Adrenal gland (tissue), 5 donors: ENCODE results near the gene SCAPER.
"Not testable (repeated sequence)": the region's sequence is repeated elsewhere in the genome, so short reads cannot be mapped to it uniquely, and the experiment has no call there.

Source experiments
- POLR2A ChIP-seq, 2 donors: fragments of 450-650 bp; IDR thresholded peaks; one replicate each; pipeline ENCODE4 v1.6.1; 2017; ENCODE audit warnings: antibody characterized with exemption in 2 of 2, mild to moderate bottlenecking in 2 of 2, moderate library complexity in 1 of 2
- TF ChIP-seq, protein P1 (sequence below), 6 experiments: fragments of 450-650 bp in 4 of 6; fragments of 200-600 bp in 2 of 6; sonication (generic) in 1 of 6; IDR thresholded peaks; 1 replicate in 5 of 6; 2 replicates in 1 of 6; pipeline versions ENCODE4 v1.5.1 to v1.8.0; 2016 to 2021; ENCODE audit warnings: antibody characterized with exemption in 6 of 6, mild to moderate bottlenecking in 2 of 6, moderate library complexity in 1 of 6
- donor health status: DM: no; HTN: no; CAD: no.

DNA sequence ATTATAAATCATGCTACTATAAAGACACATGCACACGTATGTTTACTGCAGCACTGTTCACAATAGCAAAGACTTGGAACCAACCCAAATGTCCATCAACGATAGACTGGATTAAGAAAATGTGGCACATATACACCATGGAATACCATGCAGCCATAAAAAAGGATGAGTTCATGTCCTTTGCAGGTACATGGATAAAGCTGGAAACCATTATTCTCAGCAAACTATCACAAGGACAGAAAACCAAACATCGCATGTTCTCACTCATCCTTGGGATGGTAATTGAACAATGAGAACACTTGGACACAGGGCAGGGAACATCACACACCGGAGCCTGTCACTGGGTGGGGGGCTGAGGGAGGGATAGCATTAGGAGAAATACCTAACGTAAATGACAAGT, 12.3 kb downstream of the SCAPER start:
- TF ChIP-seq, protein P1, sequence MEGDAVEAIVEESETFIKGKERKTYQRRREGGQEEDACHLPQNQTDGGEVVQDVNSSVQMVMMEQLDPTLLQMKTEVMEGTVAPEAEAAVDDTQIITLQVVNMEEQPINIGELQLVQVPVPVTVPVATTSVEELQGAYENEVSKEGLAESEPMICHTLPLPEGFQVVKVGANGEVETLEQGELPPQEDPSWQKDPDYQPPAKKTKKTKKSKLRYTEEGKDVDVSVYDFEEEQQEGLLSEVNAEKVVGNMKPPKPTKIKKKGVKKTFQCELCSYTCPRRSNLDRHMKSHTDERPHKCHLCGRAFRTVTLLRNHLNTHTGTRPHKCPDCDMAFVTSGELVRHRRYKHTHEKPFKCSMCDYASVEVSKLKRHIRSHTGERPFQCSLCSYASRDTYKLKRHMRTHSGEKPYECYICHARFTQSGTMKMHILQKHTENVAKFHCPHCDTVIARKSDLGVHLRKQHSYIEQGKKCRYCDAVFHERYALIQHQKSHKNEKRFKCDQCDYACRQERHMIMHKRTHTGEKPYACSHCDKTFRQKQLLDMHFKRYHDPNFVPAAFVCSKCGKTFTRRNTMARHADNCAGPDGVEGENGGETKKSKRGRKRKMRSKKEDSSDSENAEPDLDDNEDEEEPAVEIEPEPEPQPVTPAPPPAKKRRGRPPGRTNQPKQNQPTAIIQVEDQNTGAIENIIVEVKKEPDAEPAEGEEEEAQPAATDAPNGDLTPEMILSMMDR (IDR thresholded peaks at IDR 0.05) = not testable (repeated sequence)
- TF ChIP-seq POLR2A (IDR thresholded peaks at IDR 0.05) = not testable (repeated sequence)
